DMS79 treated with DMSO at 0.1 percent for 48 hours (cell line): Measurements from ENCODE around the gene ELMO1.

Experiments used
- DNase-seq: peaks from one replicate; lab custom pipeline; 2025; lab: John Stamatoyannopoulos, UW

The ELMO1 gene

GRCh38 chr7:37096341-37096740, 352.3 kb downstream of the ELMO1 start:
- no peak for DNase-seq

DNA sequence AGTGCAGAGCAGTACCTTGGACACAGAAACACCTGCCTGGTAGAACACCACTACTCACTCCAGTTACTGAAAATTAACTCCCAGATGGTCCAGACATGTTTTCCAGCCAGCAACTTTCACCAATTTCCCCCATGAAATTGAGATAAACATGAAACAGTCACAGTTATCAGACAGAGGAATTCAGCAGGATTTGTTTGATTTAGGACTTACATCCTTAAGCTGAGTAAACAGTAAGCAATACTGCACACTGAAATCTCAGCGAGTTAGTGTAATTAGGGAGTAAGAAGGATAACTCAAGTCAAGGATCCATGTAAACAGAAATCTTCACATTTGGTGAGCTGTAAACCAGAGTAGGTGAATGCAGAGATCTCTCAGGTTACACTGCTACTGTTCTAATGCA, 353.5 kb downstream of the ELMO1 start:
- DNase-seq: no peak

- no peak for DNase-seq
These were observed 355.4 kb downstream of the ELMO1 start for GRCh38 chr7:37093257-37093656.

DNA sequence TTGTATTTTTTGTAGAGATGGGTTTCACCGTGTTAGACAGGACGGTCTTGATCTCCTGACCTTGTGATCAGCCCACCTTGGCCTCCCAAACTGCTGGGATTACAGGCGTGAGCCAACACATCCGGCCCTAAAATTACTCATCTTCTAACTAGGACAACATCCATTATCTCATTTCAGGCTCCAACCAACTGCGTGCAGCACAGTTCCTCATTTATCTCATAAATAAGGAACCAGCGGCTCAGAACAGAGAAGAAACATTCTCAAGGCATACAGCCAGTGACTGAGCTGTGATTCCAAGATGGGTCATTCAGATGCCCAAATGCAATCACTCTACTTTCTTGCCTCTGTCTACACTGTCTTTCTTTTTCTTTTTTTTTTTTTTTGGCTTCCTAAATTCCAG, 356.1 kb downstream of the ELMO1 start:
- DNase-seq: no peak

GRCh38 chr7:37089972-37090371, 358.7 kb downstream of the ELMO1 start:
- no peak for DNase-seq

- DNase-seq: no peak
These were observed 363.1 kb downstream of the ELMO1 start for GRCh38 chr7:37085600-37085999.

- no peak for DNase-seq
These were observed 364.4 kb downstream of the ELMO1 start for GRCh38 chr7:37084303-37084702.

DNA sequence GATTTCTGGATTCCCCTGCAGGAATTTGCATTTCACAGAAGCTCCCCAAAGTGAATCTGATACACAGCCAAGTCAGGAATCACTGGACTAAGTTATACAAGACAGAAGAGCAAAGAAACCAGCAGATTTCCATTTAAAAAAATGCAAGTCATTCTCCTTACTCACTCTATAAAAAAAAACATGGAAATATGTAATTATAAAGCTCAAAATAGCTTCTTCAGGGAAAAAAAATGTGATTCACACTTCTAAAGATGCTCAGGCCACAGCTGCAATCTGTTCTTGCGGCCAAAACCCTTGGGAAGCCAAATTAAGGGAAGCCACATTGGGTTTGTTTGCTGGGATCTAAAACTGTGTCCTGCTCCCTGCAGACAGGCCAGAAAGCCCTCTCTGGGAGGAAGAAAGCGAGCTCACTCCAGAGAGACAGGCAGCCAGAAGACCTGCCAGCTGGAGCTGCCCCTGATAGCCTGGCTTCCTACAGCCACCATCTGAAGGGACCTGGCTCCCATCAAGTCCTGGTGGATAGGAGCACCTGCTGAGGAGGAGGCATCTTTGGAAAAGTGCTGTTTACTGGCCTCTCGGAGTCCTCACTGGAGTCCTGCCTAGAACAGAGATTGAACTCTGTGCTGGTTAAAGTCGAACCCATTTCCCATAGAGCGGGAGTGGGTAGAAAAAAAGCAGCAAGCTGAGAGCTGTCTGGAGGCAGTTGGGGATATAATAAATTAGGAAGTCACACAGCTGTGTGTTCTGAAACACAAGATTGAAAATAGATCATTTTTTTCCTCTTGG, 365.2 kb downstream of the ELMO1 start:
- no peak for DNase-seq

DNA sequence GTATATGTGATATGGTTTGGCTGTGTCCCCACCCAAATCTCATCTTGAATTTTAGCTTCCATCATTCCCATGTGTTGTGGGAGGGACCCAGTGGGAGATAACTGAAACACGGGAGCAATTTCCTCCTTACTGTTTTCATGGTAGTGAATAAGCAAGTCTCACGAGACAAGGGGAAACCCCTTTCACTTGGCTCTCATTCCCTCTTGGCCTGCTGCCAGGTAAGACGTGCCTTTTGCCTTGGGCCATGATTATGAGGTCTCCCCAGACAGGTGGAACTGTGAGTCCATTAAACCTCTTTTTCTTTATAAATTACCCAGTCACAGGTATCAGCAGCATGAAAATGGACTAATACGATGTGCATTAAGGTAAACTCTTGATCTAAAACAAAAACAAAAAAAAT, 367.2 kb downstream of the ELMO1 start:
- no peak for DNase-seq

DNA sequence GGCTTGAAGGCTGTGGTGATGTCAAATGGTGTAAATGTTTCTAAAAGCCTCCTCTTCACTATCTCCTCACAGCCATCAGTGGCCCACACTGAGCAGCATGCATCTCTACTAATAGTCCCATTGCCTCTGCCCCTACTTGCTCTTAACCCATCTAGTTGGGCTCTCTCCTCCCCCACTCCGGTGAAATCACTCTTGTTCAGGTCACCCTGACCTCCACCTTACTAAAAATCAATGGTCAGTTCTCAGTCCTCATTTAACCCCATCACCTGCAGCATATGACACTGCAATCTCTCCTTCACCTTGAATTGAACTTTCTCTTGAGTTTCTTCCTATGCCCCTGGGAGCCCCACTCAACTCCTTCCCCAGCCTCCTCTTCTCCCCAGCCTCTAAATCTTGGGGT, 369.2 kb downstream of the ELMO1 start:
- no peak for DNase-seq

DNA sequence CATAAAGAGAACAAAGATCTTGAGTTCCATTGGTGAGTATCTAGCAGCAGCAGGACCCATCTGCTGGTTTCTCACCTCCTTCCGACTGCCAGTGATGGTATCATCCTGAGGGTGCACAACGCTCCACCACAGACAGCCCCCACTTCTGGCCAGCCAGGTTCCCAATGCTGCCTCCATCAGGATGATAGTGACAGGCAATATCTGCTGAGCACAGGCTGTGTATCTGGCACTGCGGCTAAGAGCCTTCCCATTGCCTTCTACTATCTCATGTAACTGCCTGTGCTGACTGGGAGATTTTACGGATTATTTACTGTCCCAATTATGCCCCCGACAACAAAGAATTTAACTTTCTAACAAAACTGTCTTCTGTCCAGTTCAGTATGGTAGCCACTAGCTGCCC, 372.0 kb downstream of the ELMO1 start:
- DNase-seq: no peak

- no peak for DNase-seq
These were observed 374.3 kb downstream of the ELMO1 start for GRCh38 chr7:37074370-37074769.

DNA sequence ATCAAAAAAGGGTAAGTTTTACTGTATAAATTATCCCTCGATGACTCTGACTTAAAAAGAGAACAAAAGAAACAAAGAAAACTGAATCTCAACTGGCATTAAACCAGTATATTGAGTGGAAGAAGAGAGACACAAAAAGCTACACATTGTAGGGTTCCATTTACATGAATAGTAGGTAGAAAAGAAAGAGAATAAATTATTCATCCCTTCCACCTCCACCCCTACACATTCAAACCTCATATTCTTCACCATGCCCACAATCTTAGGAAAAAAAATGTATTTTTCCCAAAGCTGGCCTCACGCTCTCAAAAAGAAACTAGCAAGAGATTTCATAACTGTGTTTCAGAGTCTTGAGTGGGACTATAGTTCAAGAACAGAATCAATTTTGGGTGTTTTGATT, 377.5 kb downstream of the ELMO1 start:
- DNase-seq: no peak

GRCh38 chr7:37070471-37070870, 378.2 kb downstream of the ELMO1 start:
- DNase-seq: no peak

- DNase-seq: no peak
These were observed 378.6 kb downstream of the ELMO1 start for GRCh38 chr7:37070031-37070430.

- no peak for DNase-seq
These were observed 379.3 kb downstream of the ELMO1 start for GRCh38 chr7:37069336-37069735.

DNA sequence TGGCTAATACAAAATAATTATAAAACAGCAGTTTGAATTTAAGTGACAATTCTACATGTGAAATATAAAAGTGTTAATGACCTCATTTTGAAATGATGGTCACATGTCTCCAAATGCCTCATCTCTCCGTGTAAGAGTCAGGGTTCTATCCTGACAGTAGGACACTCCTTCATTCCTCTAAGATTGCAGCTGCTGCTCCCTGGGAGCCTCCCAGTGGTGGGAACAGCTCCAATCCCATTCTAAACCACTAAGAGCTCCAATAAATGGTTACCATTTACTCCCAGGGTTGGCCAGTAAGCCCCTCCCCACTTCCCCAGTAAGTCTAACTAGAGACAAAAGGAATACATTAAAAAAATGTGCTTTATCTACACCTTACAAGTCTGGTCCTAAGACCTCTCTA, 379.8 kb downstream of the ELMO1 start:
- DNase-seq: no peak

DNA sequence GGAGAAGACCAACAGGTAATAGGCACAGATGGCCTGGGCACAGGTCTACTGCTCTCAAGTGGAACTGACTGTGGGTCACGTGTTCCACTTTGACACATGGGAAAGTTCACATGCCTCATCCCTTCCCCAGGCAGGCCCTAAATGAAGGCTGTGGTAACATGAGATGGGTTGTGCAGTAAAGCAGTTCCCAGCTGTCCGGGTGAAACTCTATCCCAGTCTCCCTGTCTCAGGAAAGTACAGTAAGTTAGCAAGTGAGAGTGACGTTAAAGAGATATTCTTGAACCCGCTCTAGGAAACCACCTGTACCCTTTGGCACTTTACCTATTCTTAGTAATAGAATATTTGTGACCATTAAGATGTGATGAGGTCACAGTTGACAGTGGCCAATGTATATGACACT, 380.6 kb downstream of the ELMO1 start:
- no peak for DNase-seq

- DNase-seq: no peak
These were observed 382.8 kb downstream of the ELMO1 start for GRCh38 chr7:37065779-37066271.

GRCh38 chr7:37062560-37062859, 386.2 kb downstream of the ELMO1 start:
- no peak for DNase-seq

DNA sequence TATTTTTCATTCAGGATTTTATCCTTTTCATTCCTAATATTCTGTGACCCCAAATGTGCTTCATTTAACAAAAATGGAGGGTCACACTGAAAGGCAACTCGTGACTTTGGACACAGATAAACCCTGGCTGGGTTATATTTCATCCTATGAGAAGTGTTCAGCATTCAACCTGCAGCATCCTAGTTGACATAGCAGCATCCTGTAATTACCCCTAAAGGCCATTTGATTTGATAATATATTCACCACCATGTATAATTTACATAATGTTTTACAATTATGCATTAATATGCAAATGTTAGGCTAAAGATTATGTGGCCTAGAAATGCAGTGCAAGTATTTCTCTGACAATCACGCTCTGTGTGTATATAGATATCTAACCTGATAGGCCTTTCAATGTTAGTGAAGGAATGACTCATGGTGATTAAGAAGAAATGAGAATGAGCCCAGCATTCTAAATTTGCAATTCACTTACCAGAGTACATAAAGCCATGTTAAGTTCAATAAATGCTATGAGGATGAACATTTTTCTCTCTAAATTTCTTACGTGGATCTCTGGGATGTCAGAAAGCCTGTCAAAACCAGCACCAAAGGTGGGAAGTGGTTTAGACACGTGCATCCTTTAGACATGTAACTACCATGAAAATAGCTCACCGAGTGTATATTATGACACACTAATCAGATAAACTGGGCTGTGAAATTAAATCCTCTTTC, 386.7 kb downstream of the ELMO1 start:
- no peak for DNase-seq

GRCh38 chr7:37056234-37056912, 392.3 kb downstream of the ELMO1 start:
- no peak for DNase-seq

DNA sequence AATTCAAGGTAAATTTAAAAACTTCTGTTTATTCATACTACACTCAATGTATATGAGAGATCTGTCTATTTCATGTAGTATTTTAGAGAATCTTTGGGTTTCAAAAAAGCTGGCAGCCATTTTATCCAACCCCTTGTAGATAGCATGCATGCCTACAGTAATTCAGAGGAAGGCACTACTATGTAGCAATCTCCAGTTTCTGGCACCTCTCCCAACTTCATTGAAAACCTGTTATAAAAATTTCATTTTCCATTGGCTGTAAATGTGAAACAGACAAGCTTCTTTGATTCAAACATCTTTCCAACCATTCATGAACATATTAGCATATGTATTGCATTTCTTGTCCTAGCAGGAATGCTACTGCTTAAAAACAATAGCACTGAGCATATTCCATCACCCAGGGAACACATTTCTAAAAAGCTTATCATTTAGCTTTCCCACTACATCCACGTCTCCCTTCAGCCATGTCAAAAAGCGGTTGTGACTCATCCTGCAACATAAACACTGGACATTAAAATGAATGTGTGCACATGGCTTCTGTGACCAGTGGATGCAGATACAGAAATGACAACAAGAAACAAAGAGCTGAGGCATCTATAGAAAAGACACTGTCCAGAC, 393.9 kb downstream of the ELMO1 start:
- DNase-seq: no peak
